GM08714 (cell line): ENCODE measurements around the gene TAF4.

Experiments used
- H3K4me3 ChIP-seq: fragments of 200-500 bp; sonication (Bioruptor generic); 2 replicates; pipeline ENCODE4 v1.5.1; 2014; ENCODE audit warnings: mild to moderate bottlenecking, low read length, inconsistent platforms
- ZNF274 ChIP-seq: IDR thresholded peaks from 2 replicates; pipeline ENCODE4 v1.6.1; 2012; ENCODE audit warnings: mild to moderate bottlenecking, low read depth, low read length

The TAF4 gene

GRCh38 chr20:61937963-61938838, 127.5 kb downstream of the TAF4 start:
- H3K4me3 ChIP-seq: no peak overlapping the region
- no peak for TF ChIP-seq ZNF274

- H3K4me3 ChIP-seq: no peak overlapping the region
- no peak for TF ChIP-seq ZNF274
Measured at GRCh38 chr20:61937146-61937962, 128.3 kb downstream of the TAF4 start.

- TF ChIP-seq ZNF274: no peak
- H3K4me3 ChIP-seq: no peak overlapping the region
Measured at GRCh38 chr20:61936701-61937131, 129.0 kb downstream of the TAF4 start.

GRCh38 chr20:61935926-61936700, 129.6 kb downstream of the TAF4 start:
- H3K4me3 ChIP-seq: no peak overlapping the region
- no peak for TF ChIP-seq ZNF274

- no peak overlapping the region for H3K4me3 ChIP-seq
- no peak for TF ChIP-seq ZNF274
Measured at GRCh38 chr20:61934716-61935530, 130.8 kb downstream of the TAF4 start.

GRCh38 chr20:61933951-61934715, 131.5 kb downstream of the TAF4 start:
- TF ChIP-seq ZNF274: no peak
- H3K4me3 ChIP-seq: no peak overlapping the region

GRCh38 chr20:61933481-61933950, 132.2 kb downstream of the TAF4 start:
- no peak for TF ChIP-seq ZNF274

GRCh38 chr20:61932711-61933480, 132.8 kb downstream of the TAF4 start:
- H3K4me3 ChIP-seq: no peak overlapping the region
- TF ChIP-seq ZNF274: no peak

More at GRCh38 chr20:61933481-61933950, 132.2 kb downstream of the TAF4 start:
- no peak overlapping the region for H3K4me3 ChIP-seq

- no peak for TF ChIP-seq ZNF274
- H3K4me3 ChIP-seq: no peak overlapping the region
Measured at GRCh38 chr20:61932199-61932592, 133.5 kb downstream of the TAF4 start.

- H3K4me3 ChIP-seq: no peak overlapping the region
- TF ChIP-seq ZNF274: no peak
Measured at GRCh38 chr20:61931476-61932198, 134.0 kb downstream of the TAF4 start.

GRCh38 chr20:61930776-61931475, 134.8 kb downstream of the TAF4 start:
- no peak overlapping the region for H3K4me3 ChIP-seq
- TF ChIP-seq ZNF274: no peak
